ENCODE results near the gene R3HDM2.

- no peak for TF ChIP-seq EZH2 (IDR thresholded peaks at IDR 0.05; ENCODE audit: borderline replicate concordance, low read length)
- no peak for TF ChIP-seq CTCF (conservative IDR thresholded peaks at IDR 0.05 in 1 of 2, IDR thresholded peaks at IDR 0.05 in 1 of 2; ENCODE audit: extremely low read depth in 1 of 2, insufficient read depth in 1 of 2, low read depth in 1 of 2, low read length in 2 of 2)
Observed at GRCh38 chr12:57218030-57218853, 212.6 kb downstream of the R3HDM2 start.

Data from mammary epithelial cell (primary cell).